Cardiac fibroblast (primary cell): ENCODE data around the gene MARVELD1.

Source experiments
- DNase-seq, 2 donors: peaks; one replicate each; pipeline versions ENCODE4 v3.0.0 to v3.0.0-alpha.2; 2010; ENCODE audit warnings: low read depth in 2 of 2
- H3K4me3 ChIP-seq, 2 donors: replicated peaks in 1 of 2; 1 replicate in 1 of 2; 2 replicates in 1 of 2; pipeline ENCODE4 v1.5.1; 2011; ENCODE audit warnings: low read depth in 2 of 2, low read length in 2 of 2, mild to moderate bottlenecking in 2 of 2, moderate library complexity in 1 of 2
- CTCF ChIP-seq: IDR thresholded peaks from one replicate; pipeline ENCODE4 v1.5.1; 2011; ENCODE audit warnings: low read depth, mild to moderate bottlenecking, low read length, inconsistent platforms

The MARVELD1 gene

GRCh38 chr10:97701438-97702069 lies 12.0 kb upstream of the MARVELD1 start:
- H3K4me3 ChIP-seq, result no peak overlapping the region
- peak; percentile 82 to 86 for DNase-seq
- peak; percentile 95 for TF ChIP-seq CTCF

GRCh38 chr10:97703398-97704067 lies 10.0 kb upstream of the MARVELD1 start:
- DNase-seq, result no peak
- TF ChIP-seq CTCF, result no peak

GRCh38 chr10:97704341-97704740 lies 9.2 kb upstream of the MARVELD1 start:
- TF ChIP-seq CTCF, result no peak
- H3K4me3 ChIP-seq, result no peak overlapping the region
- no peak for DNase-seq

More at GRCh38 chr10:97703398-97704067, 10.0 kb upstream of the MARVELD1 start:
- H3K4me3 ChIP-seq, result no peak overlapping the region

- no peak for TF ChIP-seq CTCF
- H3K4me3 ChIP-seq, result no peak overlapping the region
- no peak for DNase-seq
Observed at GRCh38 chr10:97705006-97705670, 8.4 kb upstream of the MARVELD1 start.

GRCh38 chr10:97707134-97707861 lies 6.2 kb upstream of the MARVELD1 start:
- DNase-seq, result no peak
- H3K4me3 ChIP-seq, result no peak overlapping the region
- no peak for TF ChIP-seq CTCF

GRCh38 chr10:97708167-97708566 lies 5.4 kb upstream of the MARVELD1 start:
- no peak for TF ChIP-seq CTCF
- H3K4me3 ChIP-seq, result no peak overlapping the region
- no peak for DNase-seq
